ENCODE measurements around the gene NRXN3. TPM values are rescaled to one million over a fixed set of nuclear protein-coding genes. Genes with fewer than 3 reads are reported as not detected.

NRXN3 gene
- total RNA-seq, 1 donor from 2014 or later = 5.9 TPM

GRCh38 chr14:79698298-79698711 lies 1528.1 kb downstream of the NRXN3 start:
- Mint-ChIP-seq H3K4me3 (no peak overlapping the region), H3K4me1 (peaks cover 7% of the 10 kb centered on the region), H3K36me3 (peaks cover 1% of the 10 kb centered on the region), H3K9me3 (no peaks in the 10 kb centered on the region), H3K27ac (no peak overlapping the region), H3K27me3 (ENCODE audit: insufficient read depth, low read depth) (no peaks in the 10 kb centered on the region)
- Histone ChIP-seq H3K79me2 (ENCODE audit: low read depth) (no peaks in the 10 kb centered on the region), H3F3A (ENCODE audit: low read depth) (no peaks in the 10 kb centered on the region), H3K4me3 (no peak overlapping the region), H3K4me1 (peaks cover 19% of the 10 kb centered on the region), H3K27ac (no peak overlapping the region), H3K4me2 (no peak overlapping the region), H3K9me3 (ENCODE audit: low read depth) (no peaks in the 10 kb centered on the region), H3K36me3 (no peaks in the 10 kb centered on the region), H4K20me1 (ENCODE audit: low read depth) (no peaks in the 10 kb centered on the region), H3K27me3 (no peaks in the 10 kb centered on the region), H3K9ac (no peak overlapping the region), H2AFZ (replicated peaks) (no peak overlapping the region)
- DNase-seq (ENCODE audit: low spot score) = no peak
- TF ChIP-seq EZH2 (IDR thresholded peaks at IDR 0.05) = no peak
- TF ChIP-seq, protein P1, sequence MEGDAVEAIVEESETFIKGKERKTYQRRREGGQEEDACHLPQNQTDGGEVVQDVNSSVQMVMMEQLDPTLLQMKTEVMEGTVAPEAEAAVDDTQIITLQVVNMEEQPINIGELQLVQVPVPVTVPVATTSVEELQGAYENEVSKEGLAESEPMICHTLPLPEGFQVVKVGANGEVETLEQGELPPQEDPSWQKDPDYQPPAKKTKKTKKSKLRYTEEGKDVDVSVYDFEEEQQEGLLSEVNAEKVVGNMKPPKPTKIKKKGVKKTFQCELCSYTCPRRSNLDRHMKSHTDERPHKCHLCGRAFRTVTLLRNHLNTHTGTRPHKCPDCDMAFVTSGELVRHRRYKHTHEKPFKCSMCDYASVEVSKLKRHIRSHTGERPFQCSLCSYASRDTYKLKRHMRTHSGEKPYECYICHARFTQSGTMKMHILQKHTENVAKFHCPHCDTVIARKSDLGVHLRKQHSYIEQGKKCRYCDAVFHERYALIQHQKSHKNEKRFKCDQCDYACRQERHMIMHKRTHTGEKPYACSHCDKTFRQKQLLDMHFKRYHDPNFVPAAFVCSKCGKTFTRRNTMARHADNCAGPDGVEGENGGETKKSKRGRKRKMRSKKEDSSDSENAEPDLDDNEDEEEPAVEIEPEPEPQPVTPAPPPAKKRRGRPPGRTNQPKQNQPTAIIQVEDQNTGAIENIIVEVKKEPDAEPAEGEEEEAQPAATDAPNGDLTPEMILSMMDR (IDR thresholded peaks at IDR 0.05) = no peak
- no peak for TF ChIP-seq EZH2phosphoT487 (IDR thresholded peaks at IDR 0.05)

DNA sequence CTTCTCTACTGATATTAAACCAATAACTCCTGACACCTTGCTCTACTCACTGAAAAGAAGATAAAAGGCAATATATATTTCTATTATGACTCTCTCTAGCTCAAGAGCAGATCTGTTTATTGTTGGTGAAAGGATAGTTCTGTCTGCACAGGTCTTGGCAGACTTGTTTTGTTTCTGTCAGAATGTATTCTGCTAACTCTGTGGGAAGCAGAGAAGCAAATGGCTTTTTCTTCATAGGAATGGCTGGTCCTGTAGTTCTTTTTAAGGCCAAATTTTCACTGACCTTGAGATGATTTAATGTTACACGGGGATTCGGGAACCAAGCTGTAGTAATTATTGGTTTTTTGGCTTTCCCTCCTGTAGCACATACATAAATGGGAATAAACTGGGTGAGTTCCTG lies 1529.0 kb downstream of the NRXN3 start:
- H3K4me3 Mint-ChIP-seq = no peak overlapping the region
- no peaks in the 10 kb centered on the region for H3K27me3 Mint-ChIP-seq (ENCODE audit: insufficient read depth, low read depth)
- Histone ChIP-seq H4K20me1 (ENCODE audit: low read depth) (no peaks in the 10 kb centered on the region), H3K9ac (no peak overlapping the region), H3K27ac (no peak overlapping the region), H2AFZ (replicated peaks) (no peak overlapping the region), H3K27me3 (no peaks in the 10 kb centered on the region), H3K36me3 (no peaks in the 10 kb centered on the region), H3F3A (ENCODE audit: low read depth) (no peaks in the 10 kb centered on the region), H3K4me1 (peaks cover 10% of the 10 kb centered on the region), H3K4me3 (no peak overlapping the region), H3K9me3 (ENCODE audit: low read depth) (no peaks in the 10 kb centered on the region), H3K4me2 (no peak overlapping the region), H3K79me2 (ENCODE audit: low read depth) (no peaks in the 10 kb centered on the region)
- no peak for TF ChIP-seq EZH2phosphoT487 (IDR thresholded peaks at IDR 0.05)
- TF ChIP-seq EZH2 (IDR thresholded peaks at IDR 0.05) = no peak
- TF ChIP-seq, protein P1 (IDR thresholded peaks at IDR 0.05) = no peak
- H3K36me3 Mint-ChIP-seq = peaks cover 1% of the 10 kb centered on the region
- DNase-seq (ENCODE audit: low spot score) = no peak
- peaks cover 7% of the 10 kb centered on the region for H3K4me1 Mint-ChIP-seq
- no peaks in the 10 kb centered on the region for H3K9me3 Mint-ChIP-seq
- no peak overlapping the region for H3K27ac Mint-ChIP-seq

GRCh38 chr14:79701371-79701770 lies 1531.2 kb downstream of the NRXN3 start:
- no peaks in the 10 kb centered on the region for H3K27me3 ChIP-seq
- no peak overlapping the region for H2AFZ ChIP-seq (replicated peaks)
- H3K4me1 ChIP-seq = peaks cover 4% of the 10 kb centered on the region
- no peak overlapping the region for H3K27ac ChIP-seq
- H3K9me3 ChIP-seq (ENCODE audit: low read depth) = no peaks in the 10 kb centered on the region
- no peaks in the 10 kb centered on the region for H3K27me3 Mint-ChIP-seq (ENCODE audit: insufficient read depth, low read depth)
- DNase-seq (ENCODE audit: low spot score) = no peak
- no peaks in the 10 kb centered on the region for H3K36me3 ChIP-seq
- H3K27ac Mint-ChIP-seq = no peak overlapping the region
- H3K4me1 Mint-ChIP-seq = no peaks in the 10 kb centered on the region
- no peak overlapping the region for H3K4me3 ChIP-seq
- H3K4me2 ChIP-seq = no peak overlapping the region
- H4K20me1 ChIP-seq (ENCODE audit: low read depth) = no peaks in the 10 kb centered on the region
- no peaks in the 10 kb centered on the region for H3F3A ChIP-seq (ENCODE audit: low read depth)
- H3K9ac ChIP-seq = no peak overlapping the region
- H3K9me3 Mint-ChIP-seq = no peaks in the 10 kb centered on the region
- H3K79me2 ChIP-seq (ENCODE audit: low read depth) = no peaks in the 10 kb centered on the region
- H3K4me3 Mint-ChIP-seq = no peak overlapping the region
- TF ChIP-seq EZH2phosphoT487 (IDR thresholded peaks at IDR 0.05) = no peak
- TF ChIP-seq, protein P1 (IDR thresholded peaks at IDR 0.05) = no peak
- no peak for TF ChIP-seq EZH2 (IDR thresholded peaks at IDR 0.05)
- H3K36me3 Mint-ChIP-seq = peaks cover 1% of the 10 kb centered on the region
